ENCODE data around the gene MFSD1. TPM values are rescaled to one million over a fixed set of nuclear protein-coding genes. Genes with fewer than 3 reads are reported as not detected.
A peak's percentile ranks its signal among the peaks of the same experiment; 100 is the strongest.

The MFSD1 gene
- total and polyA plus RNA-seq, 2 of the 13 experiments (the other 11 are each of a cell fraction or from before 2014, with no cell fraction given), result 17.3 to 37.9 TPM

DNA sequence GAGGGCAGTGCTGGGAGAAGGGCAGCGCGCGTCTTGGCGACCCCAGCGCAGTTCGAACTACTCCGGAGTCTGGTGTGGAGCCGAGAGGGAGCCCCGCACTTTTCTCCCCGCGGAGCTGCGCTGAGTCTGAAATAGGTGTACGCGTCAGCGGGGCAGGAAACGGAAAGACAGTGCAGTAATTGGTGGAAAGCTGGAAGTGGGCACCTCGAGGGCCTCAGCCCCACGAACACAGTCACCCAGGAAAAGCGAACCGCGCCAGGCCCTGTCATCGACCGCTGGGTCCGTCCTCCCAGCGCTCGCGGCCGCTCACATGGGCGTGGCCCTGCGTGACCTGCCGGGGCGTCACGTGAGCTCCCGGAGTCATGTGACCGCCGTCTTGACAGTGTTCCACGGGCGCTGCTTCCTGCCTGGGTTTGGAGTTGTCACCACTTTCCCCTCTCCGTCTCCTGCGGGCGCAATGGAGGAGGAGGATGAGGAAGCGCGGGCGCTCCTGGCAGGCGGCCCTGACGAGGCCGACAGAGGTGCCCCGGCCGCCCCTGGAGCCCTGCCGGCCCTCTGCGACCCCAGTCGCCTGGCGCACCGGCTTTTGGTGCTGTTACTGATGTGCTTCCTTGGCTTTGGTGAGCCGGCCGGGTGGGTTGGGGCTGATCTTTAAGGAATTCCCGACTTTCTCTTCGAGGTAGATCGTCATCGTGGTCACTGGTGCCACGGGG lies at the start of gene MFSD1 (continued):
- 0 out of 2 replicates have a peak, but pooled peaks have one; percentile 30 for TF ChIP-seq MLXIP (CRISPR knock-in tag; IDR thresholded peaks at IDR 0.05; ENCODE audit: borderline replicate concordance)
- TF ChIP-seq NFKB2 (CRISPR knock-in tag; IDR thresholded peaks at IDR 0.05; ENCODE audit: borderline replicate concordance), result peak; percentile 81; the same call in 1 of the 2 replicates
- TF ChIP-seq KLF13 (CRISPR knock-in tag; IDR thresholded peaks at IDR 0.05), result no peak
- TF ChIP-seq, protein P1, sequence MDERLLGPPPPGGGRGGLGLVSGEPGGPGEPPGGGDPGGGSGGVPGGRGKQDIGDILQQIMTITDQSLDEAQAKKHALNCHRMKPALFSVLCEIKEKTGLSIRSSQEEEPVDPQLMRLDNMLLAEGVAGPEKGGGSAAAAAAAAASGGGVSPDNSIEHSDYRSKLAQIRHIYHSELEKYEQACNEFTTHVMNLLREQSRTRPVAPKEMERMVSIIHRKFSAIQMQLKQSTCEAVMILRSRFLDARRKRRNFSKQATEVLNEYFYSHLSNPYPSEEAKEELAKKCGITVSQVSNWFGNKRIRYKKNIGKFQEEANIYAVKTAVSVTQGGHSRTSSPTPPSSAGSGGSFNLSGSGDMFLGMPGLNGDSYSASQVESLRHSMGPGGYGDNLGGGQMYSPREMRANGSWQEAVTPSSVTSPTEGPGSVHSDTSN (CRISPR knock-in tag; IDR thresholded peaks at IDR 0.05), result no peak
- TF ChIP-seq ZBTB34 (CRISPR knock-in tag; IDR thresholded peaks at IDR 0.05), result 0 out of 2 replicates have a peak, but pooled peaks have one; percentile 28
- no peak for TF ChIP-seq ZKSCAN1 (IDR thresholded peaks at IDR 0.05; ENCODE audit: low read length)
- no peak for TF ChIP-seq RCOR2 (CRISPR knock-in tag; IDR thresholded peaks at IDR 0.05)
- TF ChIP-seq MYNN (CRISPR knock-in tag; IDR thresholded peaks at IDR 0.05; ENCODE audit: low read depth), result no peak
- TF ChIP-seq, protein P2, sequence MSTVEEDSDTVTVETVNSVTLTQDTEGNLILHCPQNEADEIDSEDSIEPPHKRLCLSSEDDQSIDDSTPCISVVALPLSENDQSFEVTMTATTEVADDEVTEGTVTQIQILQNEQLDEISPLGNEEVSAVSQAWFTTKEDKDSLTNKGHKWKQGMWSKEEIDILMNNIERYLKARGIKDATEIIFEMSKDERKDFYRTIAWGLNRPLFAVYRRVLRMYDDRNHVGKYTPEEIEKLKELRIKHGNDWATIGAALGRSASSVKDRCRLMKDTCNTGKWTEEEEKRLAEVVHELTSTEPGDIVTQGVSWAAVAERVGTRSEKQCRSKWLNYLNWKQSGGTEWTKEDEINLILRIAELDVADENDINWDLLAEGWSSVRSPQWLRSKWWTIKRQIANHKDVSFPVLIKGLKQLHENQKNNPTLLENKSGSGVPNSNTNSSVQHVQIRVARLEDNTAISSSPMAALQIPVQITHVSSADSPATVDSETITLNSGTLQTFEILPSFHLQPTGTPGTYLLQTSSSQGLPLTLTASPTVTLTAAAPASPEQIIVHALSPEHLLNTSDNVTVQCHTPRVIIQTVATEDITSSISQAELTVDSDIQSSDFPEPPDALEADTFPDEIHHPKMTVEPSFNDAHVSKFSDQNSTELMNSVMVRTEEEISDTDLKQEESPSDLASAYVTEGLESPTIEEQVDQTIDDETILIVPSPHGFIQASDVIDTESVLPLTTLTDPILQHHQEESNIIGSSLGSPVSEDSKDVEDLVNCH (CRISPR knock-in tag; IDR thresholded peaks at IDR 0.05), result no peak
- no peak for TF ChIP-seq ZNF546 (CRISPR knock-in tag; conservative IDR thresholded peaks at IDR 0.05)
- TF ChIP-seq, protein P3, sequence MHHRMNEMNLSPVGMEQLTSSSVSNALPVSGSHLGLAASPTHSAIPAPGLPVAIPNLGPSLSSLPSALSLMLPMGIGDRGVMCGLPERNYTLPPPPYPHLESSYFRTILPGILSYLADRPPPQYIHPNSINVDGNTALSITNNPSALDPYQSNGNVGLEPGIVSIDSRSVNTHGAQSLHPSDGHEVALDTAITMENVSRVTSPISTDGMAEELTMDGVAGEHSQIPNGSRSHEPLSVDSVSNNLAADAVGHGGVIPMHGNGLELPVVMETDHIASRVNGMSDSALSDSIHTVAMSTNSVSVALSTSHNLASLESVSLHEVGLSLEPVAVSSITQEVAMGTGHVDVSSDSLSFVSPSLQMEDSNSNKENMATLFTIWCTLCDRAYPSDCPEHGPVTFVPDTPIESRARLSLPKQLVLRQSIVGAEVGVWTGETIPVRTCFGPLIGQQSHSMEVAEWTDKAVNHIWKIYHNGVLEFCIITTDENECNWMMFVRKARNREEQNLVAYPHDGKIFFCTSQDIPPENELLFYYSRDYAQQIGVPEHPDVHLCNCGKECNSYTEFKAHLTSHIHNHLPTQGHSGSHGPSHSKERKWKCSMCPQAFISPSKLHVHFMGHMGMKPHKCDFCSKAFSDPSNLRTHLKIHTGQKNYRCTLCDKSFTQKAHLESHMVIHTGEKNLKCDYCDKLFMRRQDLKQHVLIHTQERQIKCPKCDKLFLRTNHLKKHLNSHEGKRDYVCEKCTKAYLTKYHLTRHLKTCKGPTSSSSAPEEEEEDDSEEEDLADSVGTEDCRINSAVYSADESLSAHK (CRISPR knock-in tag; IDR thresholded peaks at IDR 0.05; ENCODE audit: borderline replicate concordance), result peak; percentile 37; the same call in 1 of the 2 replicates
- no peak for TF ChIP-seq ATAD3A (CRISPR knock-in tag; IDR thresholded peaks at IDR 0.05)
- TF ChIP-seq NFE2L2 (IDR thresholded peaks at IDR 0.05; ENCODE audit: low read length), result no peak
- TF ChIP-seq NRL (CRISPR knock-in tag; IDR thresholded peaks at IDR 0.05; ENCODE audit: borderline replicate concordance), result peak; percentile 67; the same call in 1 of the 2 replicates
- peak; percentile 64 for TF ChIP-seq ZNF280D (CRISPR knock-in tag; IDR thresholded peaks at IDR 0.05)

Data from HepG2 (cell line).